Trophoblast cell (in vitro differentiated cells and primary cell): Measurements from ENCODE around the gene PLPP6.

ENCODE experiments used
- DNase-seq, 2 donors: peaks; one replicate each; pipeline ENCODE4 v3.0.0-alpha.2; 2016
- H2AFZ ChIP-seq: 2 replicates; pipeline ENCODE4 v1.6.1; 2013; ENCODE audit warnings: low read length, moderate library complexity, mild to moderate bottlenecking; ENCODE audit not compliant: insufficient read depth, poor library complexity
- H2AK5ac ChIP-seq: 2 replicates; pipeline ENCODE4 v1.6.1; 2013; ENCODE audit warnings: mild to moderate bottlenecking, low read length
- H2BK120ac ChIP-seq: 2 replicates; pipeline ENCODE4 v1.6.1; 2013; ENCODE audit warnings: low read length, mild to moderate bottlenecking, moderate library complexity; ENCODE audit not compliant: insufficient read depth, poor library complexity
- H2BK12ac ChIP-seq: 2 replicates; pipeline ENCODE4 v1.6.1; 2013; ENCODE audit warnings: mild to moderate bottlenecking, low read length, moderate library complexity
- H2BK5ac ChIP-seq: 2 replicates; pipeline ENCODE4 v1.6.1; 2013; ENCODE audit warnings: low read length, low read depth, moderate library complexity, mild to moderate bottlenecking; ENCODE audit not compliant: poor library complexity
- H3K14ac ChIP-seq: 2 replicates; pipeline ENCODE4 v1.6.1; 2013; ENCODE audit warnings: mild to moderate bottlenecking, low read length
- H3K18ac ChIP-seq: 2 replicates; pipeline ENCODE4 v1.6.1; 2013; ENCODE audit warnings: mild to moderate bottlenecking, low read length
- H3K23ac ChIP-seq: 2 replicates; pipeline ENCODE4 v1.6.1; 2013; ENCODE audit warnings: low read length
- H3K27ac ChIP-seq: 2 replicates; pipeline ENCODE4 v1.5.1; 2013; ENCODE audit warnings: low read depth, mild to moderate bottlenecking, inconsistent platforms, low read length, moderate library complexity
- H3K27me3 ChIP-seq: 2 replicates; pipeline ENCODE4 v1.6.1; 2013; ENCODE audit warnings: inconsistent platforms, mild to moderate bottlenecking, low read length, moderate library complexity; ENCODE audit not compliant: insufficient read depth
- H3K36me3 ChIP-seq, 2 experiments: 1 replicate in 1 of 2; 2 replicates in 1 of 2; pipeline ENCODE4 v1.6.1; 2013; ENCODE audit warnings: low read length in 2 of 2, mild to moderate bottlenecking in 2 of 2, moderate library complexity in 1 of 2; ENCODE audit not compliant: insufficient read depth in 2 of 2, control insufficient read depth in 1 of 2
- H3K4ac ChIP-seq: 2 replicates; pipeline ENCODE4 v1.6.1; 2013; ENCODE audit warnings: low read depth, mild to moderate bottlenecking, low read length, moderate library complexity
- H3K4me1 ChIP-seq, 2 experiments: 1 replicate in 1 of 2; 2 replicates in 1 of 2; pipeline ENCODE4 v1.6.1; 2013; ENCODE audit warnings: low read length in 2 of 2, mild to moderate bottlenecking in 2 of 2, moderate library complexity in 1 of 2; ENCODE audit not compliant: insufficient read depth in 2 of 2, control insufficient read depth in 1 of 2
- H3K4me2 ChIP-seq: 2 replicates; pipeline ENCODE4 v1.6.1; 2013; ENCODE audit warnings: inconsistent platforms, mild to moderate bottlenecking, low read length, moderate library complexity
- H3K4me3 ChIP-seq: 2 replicates; pipeline ENCODE4 v1.5.1; 2013; ENCODE audit warnings: mild to moderate bottlenecking, low read depth, low read length, inconsistent platforms
- H3K79me1 ChIP-seq: one replicate; pipeline ENCODE4 v1.6.1; 2013; ENCODE audit warnings: low read length
- H3K79me2 ChIP-seq: 2 replicates; pipeline ENCODE4 v1.6.1; 2013; ENCODE audit warnings: low read length, mild to moderate bottlenecking; ENCODE audit not compliant: control insufficient read depth, insufficient read depth, poor library complexity
- H3K9ac ChIP-seq: 2 replicates; pipeline ENCODE4 v1.6.1; 2013; ENCODE audit warnings: mild to moderate bottlenecking, low read length
- H3K9me3 ChIP-seq: 2 replicates; pipeline ENCODE4 v1.6.1; 2013; ENCODE audit warnings: low read depth, mild to moderate bottlenecking, control low read depth, inconsistent platforms, low read length; ENCODE audit not compliant: insufficient read depth
- H4K12ac ChIP-seq: 2 replicates; pipeline ENCODE4 v1.6.1; 2013; ENCODE audit warnings: low read depth, mild to moderate bottlenecking, low read length, moderate library complexity
- H4K8ac ChIP-seq: 2 replicates; pipeline ENCODE4 v1.6.1; 2013; ENCODE audit warnings: low read depth, mild to moderate bottlenecking, low read length, moderate library complexity
- H4K91ac ChIP-seq: one replicate; pipeline ENCODE4 v1.6.1; 2013; ENCODE audit warnings: low read depth, mild to moderate bottlenecking, low read length, moderate library complexity
- WGBS: extraction: QIAGEN DNeasy Blood & Tissue Kit; methylation state at CpG from one replicate; pipeline ENCODE4 v1.1.7; 2013; ENCODE audit warnings: missing lambda C conversion rate; ENCODE audit not compliant: insufficient read length, insufficient coverage; ENCODE audit errors: extremely low coverage; 5-methylcytosine and 5-hydroxymethylcytosine counted together

The PLPP6 gene

GRCh38 chr9:4617752-4618151 is 44.3 kb upstream of the PLPP6 start:
- Histone ChIP-seq H2AFZ (no peak overlapping the region), H3K9ac (no peak overlapping the region), H4K91ac (no peak overlapping the region), H3K23ac (no peak overlapping the region), H2BK5ac (no peak overlapping the region), H3K4me2 (no peak overlapping the region), H3K9me3 (no peaks in the 10 kb centered on the region), H3K36me3 (no peaks in the 10 kb centered on the region), H3K18ac (no peak overlapping the region), H3K27ac (no peak overlapping the region), H4K8ac (no peak overlapping the region), H3K4me1 (peaks cover 6 to 20% of the 10 kb centered on the region in 2 experiments), H3K4me3 (no peak overlapping the region), H2AK5ac (no peak overlapping the region), H4K12ac (no peak overlapping the region), H3K79me1 (peaks cover 4% of the 10 kb centered on the region), H3K79me2 (peaks cover 2% of the 10 kb centered on the region), H2BK120ac (no peak overlapping the region), H3K4ac (no peak overlapping the region), H3K27me3 (no peaks in the 10 kb centered on the region), H3K14ac (no peak overlapping the region), H2BK12ac (no peak overlapping the region)
- no peak for DNase-seq
- WGBS, result no CpG with 5 or more reads among the region's 3 CpGs

- H3K79me2 ChIP-seq, result peaks cover 2% of the 10 kb centered on the region
- no peak overlapping the region for H3K18ac ChIP-seq
- H4K8ac ChIP-seq, result no peak overlapping the region
- H3K79me1 ChIP-seq, result peaks cover 4% of the 10 kb centered on the region
- no peak for DNase-seq
- no peak overlapping the region for H3K23ac ChIP-seq
- H2BK12ac ChIP-seq, result no peak overlapping the region
- no peak overlapping the region for H3K4me3 ChIP-seq
- H2BK120ac ChIP-seq, result no peak overlapping the region
- no CpG with 5 or more reads among the region's 2 CpGs for WGBS
- no peak overlapping the region for H2BK5ac ChIP-seq
- no peak overlapping the region for H3K27ac ChIP-seq
- no peaks in the 10 kb centered on the region for H3K36me3 ChIP-seq
- no peak overlapping the region for H3K9ac ChIP-seq
- H4K91ac ChIP-seq, result no peak overlapping the region
- no peak overlapping the region for H3K4me2 ChIP-seq
- H3K14ac ChIP-seq, result no peak overlapping the region
- no peaks in the 10 kb centered on the region for H3K9me3 ChIP-seq
- H4K12ac ChIP-seq, result no peak overlapping the region
- H3K4me1 ChIP-seq, result peaks cover 6 to 20% of the 10 kb centered on the region in 2 experiments
- no peak overlapping the region for H2AFZ ChIP-seq
- H3K4ac ChIP-seq, result no peak overlapping the region
- no peaks in the 10 kb centered on the region for H3K27me3 ChIP-seq
- no peak overlapping the region for H2AK5ac ChIP-seq
These were observed 43.4 kb upstream of the PLPP6 start for GRCh38 chr9:4618700-4619099.

- H4K8ac ChIP-seq, result peak overlapping the region; percentile 77
- no peak overlapping the region for H2AFZ ChIP-seq
- peak overlapping the region; percentile 73 for H4K91ac ChIP-seq
- peak overlapping the region; percentile 78 for H3K27ac ChIP-seq
- no peak overlapping the region for H3K4me2 ChIP-seq
- no peaks in the 10 kb centered on the region for H3K9me3 ChIP-seq
- no peaks in the 10 kb centered on the region for H3K36me3 ChIP-seq
- peaks cover 6 to 20% of the 10 kb centered on the region in 2 experiments for H3K4me1 ChIP-seq
- H3K27me3 ChIP-seq, result no peaks in the 10 kb centered on the region
- H2BK12ac ChIP-seq, result peak overlapping the region; percentile 84
- H2BK5ac ChIP-seq, result peak overlapping the region; percentile 76
- peak overlapping the region; percentile 75 for H3K18ac ChIP-seq
- no CpG with 5 or more reads among the region's 3 CpGs for WGBS
- peak overlapping the region; percentile 79 for H3K14ac ChIP-seq
- no peak overlapping the region for H3K23ac ChIP-seq
- peak overlapping the region; percentile 14 for H3K4ac ChIP-seq
- peak overlapping the region; percentile 88 for H2BK120ac ChIP-seq
- H3K79me1 ChIP-seq, result peaks cover 4% of the 10 kb centered on the region
- no peak overlapping the region for H3K9ac ChIP-seq
- H3K79me2 ChIP-seq, result peaks cover 2% of the 10 kb centered on the region
- peak overlapping the region; percentile 93 for H2AK5ac ChIP-seq
- DNase-seq, result peak; percentile 90 to 94
- H4K12ac ChIP-seq, result peak overlapping the region; percentile 30
- no peak overlapping the region for H3K4me3 ChIP-seq
These were observed 41.9 kb upstream of the PLPP6 start for GRCh38 chr9:4620057-4620765.

GRCh38 chr9:4620881-4621555 is 41.1 kb upstream of the PLPP6 start:
- Histone ChIP-seq H3K18ac (no peak overlapping the region), H3K4me3 (no peak overlapping the region), H4K8ac (no peak overlapping the region), H4K91ac (no peak overlapping the region), H2AK5ac (no peak overlapping the region), H3K79me1 (peaks cover 4% of the 10 kb centered on the region), H2BK5ac (no peak overlapping the region), H3K27ac (peak overlapping the region; percentile 19), H3K36me3 (no peaks in the 10 kb centered on the region), H2AFZ (no peak overlapping the region), H2BK12ac (no peak overlapping the region), H3K9me3 (no peaks in the 10 kb centered on the region), H3K14ac (no peak overlapping the region), H4K12ac (no peak overlapping the region), H3K27me3 (no peaks in the 10 kb centered on the region), H3K4ac (no peak overlapping the region), H2BK120ac (peak overlapping the region; percentile 28), H3K4me2 (no peak overlapping the region), H3K79me2 (peaks cover 2% of the 10 kb centered on the region), H3K23ac (no peak overlapping the region), H3K9ac (no peak overlapping the region), H3K4me1 (peaks cover 6 to 20% of the 10 kb centered on the region in 2 experiments)
- WGBS, result no CpG with 5 or more reads among the region's 2 CpGs
- DNase-seq, result peak in 1 of 2 donors; percentile 66
